ENCODE data around the gene SOHLH1. TPM values are rescaled to one million over a fixed set of nuclear protein-coding genes. Genes with fewer than 3 reads are reported as not detected.

Gene SOHLH1
- total and polyA plus RNA-seq, 10 of the 15 experiments (the other 5 are each of a cell fraction or from before 2014, with no cell fraction given), result not detected

DNA sequence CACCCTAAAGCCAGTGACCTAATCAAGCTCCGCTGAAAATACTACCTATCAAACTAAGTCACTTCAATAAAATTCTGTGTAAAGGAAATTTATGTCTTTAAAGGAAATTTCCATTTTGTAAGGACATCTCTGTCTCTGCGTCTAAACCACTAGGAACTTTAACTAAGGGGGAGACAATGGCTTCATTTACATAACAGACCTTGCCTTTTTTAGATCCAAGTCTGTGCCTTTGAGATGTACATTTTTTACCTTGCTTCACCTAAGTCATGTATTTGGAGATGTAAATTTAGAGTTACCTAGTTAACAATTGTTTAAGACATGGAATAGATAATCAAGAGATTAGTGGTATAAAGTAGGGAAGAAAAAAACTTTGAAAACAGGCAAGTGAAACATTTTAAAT, 49.8 kb downstream of the SOHLH1 start (continued):
- no peak for TF ChIP-seq NFYB (IDR thresholded peaks at IDR 0.05; ENCODE audit: insufficient read depth, low read depth, low read length)
- TF ChIP-seq, protein P1, sequence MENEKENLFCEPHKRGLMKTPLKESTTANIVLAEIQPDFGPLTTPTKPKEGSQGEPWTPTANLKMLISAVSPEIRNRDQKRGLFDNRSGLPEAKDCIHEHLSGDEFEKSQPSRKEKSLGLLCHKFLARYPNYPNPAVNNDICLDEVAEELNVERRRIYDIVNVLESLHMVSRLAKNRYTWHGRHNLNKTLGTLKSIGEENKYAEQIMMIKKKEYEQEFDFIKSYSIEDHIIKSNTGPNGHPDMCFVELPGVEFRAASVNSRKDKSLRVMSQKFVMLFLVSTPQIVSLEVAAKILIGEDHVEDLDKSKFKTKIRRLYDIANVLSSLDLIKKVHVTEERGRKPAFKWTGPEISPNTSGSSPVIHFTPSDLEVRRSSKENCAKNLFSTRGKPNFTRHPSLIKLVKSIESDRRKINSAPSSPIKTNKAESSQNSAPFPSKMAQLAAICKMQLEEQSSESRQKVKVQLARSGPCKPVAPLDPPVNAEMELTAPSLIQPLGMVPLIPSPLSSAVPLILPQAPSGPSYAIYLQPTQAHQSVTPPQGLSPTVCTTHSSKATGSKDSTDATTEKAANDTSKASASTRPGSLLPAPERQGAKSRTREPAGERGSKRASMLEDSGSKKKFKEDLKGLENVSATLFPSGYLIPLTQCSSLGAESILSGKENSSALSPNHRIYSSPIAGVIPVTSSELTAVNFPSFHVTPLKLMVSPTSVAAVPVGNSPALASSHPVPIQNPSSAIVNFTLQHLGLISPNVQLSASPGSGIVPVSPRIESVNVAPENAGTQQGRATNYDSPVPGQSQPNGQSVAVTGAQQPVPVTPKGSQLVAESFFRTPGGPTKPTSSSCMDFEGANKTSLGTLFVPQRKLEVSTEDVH (IDR thresholded peaks at IDR 0.05; ENCODE audit: low read depth, partially characterized antibody), result no peak
- TF ChIP-seq BACH1 (IDR thresholded peaks at IDR 0.05; ENCODE audit: borderline replicate concordance), result no peak
- no peak for TF ChIP-seq KLF5 (IDR thresholded peaks at IDR 0.05; ENCODE audit: partially characterized antibody)
- no peak for TF ChIP-seq EZH2 (IDR thresholded peaks at IDR 0.05; ENCODE audit: borderline replicate concordance, control insufficient read depth, low read depth, low read length)

DNA sequence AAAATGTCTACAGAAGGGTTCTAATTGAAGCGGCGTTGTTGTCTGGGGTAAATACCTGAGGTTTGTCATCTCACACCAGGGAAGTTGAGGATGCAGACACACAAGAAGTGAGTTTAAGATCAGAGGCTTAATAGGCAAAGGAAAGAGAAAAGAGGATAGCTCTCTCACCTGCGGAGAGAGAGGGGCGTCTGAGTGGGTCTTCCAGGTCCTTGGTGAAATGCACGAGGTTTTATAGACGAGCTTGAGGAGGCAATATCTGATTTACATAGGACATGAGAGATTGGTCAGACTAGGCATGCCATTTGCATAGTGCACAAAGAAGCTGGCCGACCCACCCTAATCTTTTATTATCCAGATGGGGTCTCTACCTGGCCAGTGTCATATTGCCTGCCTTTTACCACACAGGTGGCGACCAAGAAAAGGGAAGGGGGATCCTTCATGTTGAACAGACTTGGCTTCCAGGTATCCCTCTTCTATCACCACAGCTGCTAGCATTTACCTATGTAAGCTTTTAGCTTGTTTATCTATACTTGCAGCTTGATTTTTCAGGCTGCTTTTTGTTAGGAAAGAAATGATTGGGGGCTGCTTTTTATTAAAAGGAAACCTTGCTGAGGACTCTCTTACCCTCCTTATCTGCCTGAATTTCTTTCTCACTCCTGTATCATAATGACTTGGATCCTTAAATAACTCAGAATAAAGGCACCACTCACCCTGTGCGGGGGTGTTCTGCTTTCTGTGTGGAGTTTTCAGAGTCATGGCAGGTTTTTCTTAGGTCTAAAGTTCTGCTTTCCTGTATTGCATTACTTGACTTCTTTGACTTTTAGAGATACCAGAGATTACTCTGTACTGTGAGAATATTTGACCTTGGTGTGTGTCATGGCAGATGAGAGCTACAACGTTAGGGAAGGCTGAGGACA, 50.5 kb downstream of the SOHLH1 start:
- FAIRE-seq (no peak), DNase-seq (ENCODE audit: low read depth, low spot score) (no peak), ATAC-seq (no peak)
- RAD21 ChIA-PET (ENCODE audit: unreplicated experiment), result no interaction called here
- H3K79me2 ChIP-seq (ENCODE audit: control insufficient read depth, insufficient read depth, low read length), result no peaks in the 10 kb centered on the region
- H3K9ac ChIP-seq (ENCODE audit: control insufficient read depth, insufficient read depth, low read length), result no peak overlapping the region
- no peak overlapping the region for H2AFZ ChIP-seq (ENCODE audit: control insufficient read depth, low read depth, low read length)
- intact Hi-C loops (cut with micrococcal nuclease; ENCODE audit: unreplicated experiment), result no loop called here
- H3K27me3 ChIP-seq (replicated peaks in 1 of 2; ENCODE audit: control insufficient read depth in 2 of 2, insufficient read depth in 2 of 2, low read length in 1 of 2), result no peaks in the 10 kb centered on the region; a peak in 1 of 4 replicates
- no peaks in the 10 kb centered on the region for H3K36me3 ChIP-seq (ENCODE audit: control insufficient read depth in 2 of 2, insufficient read depth in 2 of 2, low read length in 1 of 2)
- peaks cover 2% of the 10 kb centered on the region; the same call in 2 of the 3 replicates for H3K9me3 ChIP-seq (replicated peaks; ENCODE audit: control insufficient read depth, insufficient read depth, low read length)
- H3K4me1 ChIP-seq (ENCODE audit: control insufficient read depth, insufficient read depth, low read length), result no peaks in the 10 kb centered on the region
- SMC1A ChIA-PET (ENCODE audit: uncharacterized antibody, unreplicated experiment), result no interaction called here
- POLR2A ChIA-PET, result no interaction called here
- CTCF ChIA-PET, result no interaction called here
- 24% methylated on average over 10 of the region's 10 CpGs for WGBS (ENCODE audit: insufficient coverage, insufficient replicate concordance, low lambda C conversion rate, missing lambda C conversion rate)
- no peak overlapping the region for H3K27ac ChIP-seq (ENCODE audit: control insufficient read depth, insufficient read depth)
- BruUV-seq (replicated peaks), result no TSS peak
- in situ Hi-C loops (cut with MboI), result no loop called here
- no peak overlapping the region for H3K4me2 ChIP-seq (ENCODE audit: control insufficient read depth, insufficient read depth)
- no peak overlapping the region for H3K4me3 ChIP-seq
- H4K20me1 ChIP-seq (ENCODE audit: control insufficient read depth, insufficient read depth), result no peaks in the 10 kb centered on the region
- TF ChIP-seq TAF1 (IDR thresholded peaks at IDR 0.05; ENCODE audit: borderline replicate concordance, low read depth, low read length) (no peak), KDM1A (IDR thresholded peaks at IDR 0.05; ENCODE audit: borderline replicate concordance) (no peak), TCF3 (IDR thresholded peaks at IDR 0.05; ENCODE audit: borderline replicate concordance, insufficient read depth, low read depth, low read length) (no peak), TCF12 (IDR thresholded peaks at IDR 0.05; ENCODE audit: low read depth, low read length) (no peak), RBBP5 (conservative IDR thresholded peaks at IDR 0.05) (no peak), BRCA1 (IDR thresholded peaks at IDR 0.05; ENCODE audit: low read depth, low read length) (no peak), EZH2 (IDR thresholded peaks at IDR 0.05; ENCODE audit: borderline replicate concordance, control insufficient read depth, low read depth, low read length) (no peak), LARP7 (IDR thresholded peaks at IDR 0.05) (no peak), SUPT20H (IDR thresholded peaks at IDR 0.05; ENCODE audit: borderline replicate concordance, control insufficient read depth, low read depth, low read length) (no peak), HDAC2 (IDR thresholded peaks at IDR 0.05) (no peak), ZSCAN29 (IDR thresholded peaks at IDR 0.05) (no peak), NR2C2 (IDR thresholded peaks at IDR 0.05; ENCODE audit: borderline replicate concordance, control insufficient read depth, insufficient read length, low read depth) (no peak)
- TF ChIP-seq, protein P2, sequence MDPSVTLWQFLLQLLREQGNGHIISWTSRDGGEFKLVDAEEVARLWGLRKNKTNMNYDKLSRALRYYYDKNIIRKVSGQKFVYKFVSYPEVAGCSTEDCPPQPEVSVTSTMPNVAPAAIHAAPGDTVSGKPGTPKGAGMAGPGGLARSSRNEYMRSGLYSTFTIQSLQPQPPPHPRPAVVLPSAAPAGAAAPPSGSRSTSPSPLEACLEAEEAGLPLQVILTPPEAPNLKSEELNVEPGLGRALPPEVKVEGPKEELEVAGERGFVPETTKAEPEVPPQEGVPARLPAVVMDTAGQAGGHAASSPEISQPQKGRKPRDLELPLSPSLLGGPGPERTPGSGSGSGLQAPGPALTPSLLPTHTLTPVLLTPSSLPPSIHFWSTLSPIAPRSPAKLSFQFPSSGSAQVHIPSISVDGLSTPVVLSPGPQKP (IDR thresholded peaks at IDR 0.05; ENCODE audit: low read depth, low read length), result no peak
- TF ChIP-seq, protein P3, sequence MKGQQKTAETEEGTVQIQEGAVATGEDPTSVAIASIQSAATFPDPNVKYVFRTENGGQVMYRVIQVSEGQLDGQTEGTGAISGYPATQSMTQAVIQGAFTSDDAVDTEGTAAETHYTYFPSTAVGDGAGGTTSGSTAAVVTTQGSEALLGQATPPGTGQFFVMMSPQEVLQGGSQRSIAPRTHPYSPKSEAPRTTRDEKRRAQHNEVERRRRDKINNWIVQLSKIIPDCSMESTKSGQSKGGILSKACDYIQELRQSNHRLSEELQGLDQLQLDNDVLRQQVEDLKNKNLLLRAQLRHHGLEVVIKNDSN (IDR thresholded peaks at IDR 0.05; ENCODE audit: borderline replicate concordance, extremely low read length, insufficient read depth, low read depth, low read length), result no peak

Measured in GM12878 (cell line).